ENCODE data around the gene GNAT3.

GNAT3 gene

DNA sequence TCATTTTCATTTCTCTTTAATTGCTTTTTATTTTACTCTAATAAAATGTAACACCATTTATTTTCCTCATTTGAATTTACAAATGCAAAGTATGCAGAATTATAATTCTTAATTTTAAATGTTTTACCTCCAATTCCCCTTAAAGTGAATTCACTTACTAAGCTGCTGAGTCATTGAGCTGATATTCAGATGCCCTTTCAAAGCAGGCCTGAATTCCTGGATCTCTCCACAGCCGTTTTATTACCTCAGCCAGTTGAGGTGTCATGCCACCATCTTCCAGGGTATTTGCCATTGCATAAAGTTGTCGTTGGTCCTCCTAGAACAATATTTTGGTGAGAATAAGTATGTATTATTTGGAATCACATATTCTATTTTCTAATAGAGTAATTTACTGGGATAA lies 33.2 kb downstream of the GNAT3 start:
- Histone ChIP-seq H3K36me3 (ENCODE audit: insufficient read depth, low read length) (no peaks in the 10 kb centered on the region), H3K4me1 (ENCODE audit: control insufficient read depth, insufficient read depth, low read length) (peaks cover 20% of the 10 kb centered on the region), H3K9ac (ENCODE audit: low read depth, low read length) (no peak overlapping the region), H3K27me3 (ENCODE audit: control insufficient read depth, insufficient read depth, low read length) (no peaks in the 10 kb centered on the region), H3K4me3 (ENCODE audit: low read length) (no peak overlapping the region), H3K4me2 (ENCODE audit: low read length) (no peak overlapping the region), H3K9me3 (replicated peaks; ENCODE audit: low read length) (no peaks in the 10 kb centered on the region)

DNA sequence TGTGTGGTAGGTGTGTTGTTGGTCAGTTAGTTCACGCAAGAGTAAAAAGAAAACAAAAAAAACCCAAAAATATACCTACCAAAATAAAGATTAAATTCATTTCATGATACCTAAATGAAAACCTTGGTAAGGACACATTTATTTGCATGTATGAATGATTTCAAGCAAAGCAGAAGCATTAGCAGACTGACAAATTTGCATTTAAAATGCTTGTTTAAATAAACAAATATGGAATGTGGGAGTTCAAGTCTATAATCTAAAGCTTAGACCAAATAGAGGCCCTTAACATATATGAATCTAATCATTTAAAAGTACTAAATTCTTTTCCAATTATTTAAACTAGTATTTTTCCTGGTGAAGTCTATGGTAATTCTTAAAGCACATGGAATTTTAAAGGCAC lies 35.8 kb downstream of the GNAT3 start:
- no peak overlapping the region for H3K9ac ChIP-seq (ENCODE audit: low read depth, low read length)
- H3K9me3 ChIP-seq (replicated peaks; ENCODE audit: low read length): no peaks in the 10 kb centered on the region
- no peaks in the 10 kb centered on the region for H3K27me3 ChIP-seq (ENCODE audit: control insufficient read depth, insufficient read depth, low read length)
- peaks cover 14% of the 10 kb centered on the region for H3K4me1 ChIP-seq (ENCODE audit: control insufficient read depth, insufficient read depth, low read length)
- no peaks in the 10 kb centered on the region for H3K36me3 ChIP-seq (ENCODE audit: insufficient read depth, low read length)
- no peak overlapping the region for H3K4me3 ChIP-seq (ENCODE audit: low read length)
- no peak overlapping the region for H3K4me2 ChIP-seq (ENCODE audit: low read length)

GRCh38 chr7:80475383-80475782 lies 36.5 kb downstream of the GNAT3 start:
- Histone ChIP-seq H3K36me3 (ENCODE audit: insufficient read depth, low read length) (no peaks in the 10 kb centered on the region), H3K4me1 (ENCODE audit: control insufficient read depth, insufficient read depth, low read length) (peaks cover 8% of the 10 kb centered on the region), H3K9ac (ENCODE audit: low read depth, low read length) (no peak overlapping the region), H3K9me3 (replicated peaks; ENCODE audit: low read length) (no peaks in the 10 kb centered on the region), H3K4me3 (ENCODE audit: low read length) (no peak overlapping the region), H3K27me3 (ENCODE audit: control insufficient read depth, insufficient read depth, low read length) (no peaks in the 10 kb centered on the region), H3K4me2 (ENCODE audit: low read length) (no peak overlapping the region)

DNA sequence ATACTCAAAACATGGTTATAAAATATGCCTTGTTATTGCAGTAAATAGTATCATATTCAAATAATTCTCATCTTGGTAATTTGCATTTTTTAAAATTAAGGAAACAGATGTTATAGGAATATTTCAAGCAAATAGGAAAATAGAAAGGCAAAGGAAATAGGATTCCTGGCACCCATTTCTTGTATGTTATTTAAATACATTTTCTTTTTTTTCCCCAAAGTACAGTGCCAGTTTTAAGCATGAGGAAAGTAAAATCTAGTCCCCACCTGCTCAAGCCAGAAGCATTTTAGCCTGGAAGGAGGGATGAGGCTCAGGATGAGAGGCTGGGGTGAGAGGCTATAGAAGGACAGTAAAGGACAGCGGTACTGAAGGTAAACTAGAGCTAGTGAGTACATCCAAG lies 38.1 kb downstream of the GNAT3 start:
- Histone ChIP-seq H3K9ac (ENCODE audit: low read depth, low read length) (no peak overlapping the region), H3K36me3 (ENCODE audit: insufficient read depth, low read length) (no peaks in the 10 kb centered on the region), H3K4me1 (ENCODE audit: control insufficient read depth, insufficient read depth, low read length) (peaks cover 9% of the 10 kb centered on the region), H3K4me3 (ENCODE audit: low read length) (no peak overlapping the region), H3K4me2 (ENCODE audit: low read length) (no peak overlapping the region), H3K9me3 (replicated peaks; ENCODE audit: low read length) (no peaks in the 10 kb centered on the region), H3K27me3 (ENCODE audit: control insufficient read depth, insufficient read depth, low read length) (no peaks in the 10 kb centered on the region)

DNA sequence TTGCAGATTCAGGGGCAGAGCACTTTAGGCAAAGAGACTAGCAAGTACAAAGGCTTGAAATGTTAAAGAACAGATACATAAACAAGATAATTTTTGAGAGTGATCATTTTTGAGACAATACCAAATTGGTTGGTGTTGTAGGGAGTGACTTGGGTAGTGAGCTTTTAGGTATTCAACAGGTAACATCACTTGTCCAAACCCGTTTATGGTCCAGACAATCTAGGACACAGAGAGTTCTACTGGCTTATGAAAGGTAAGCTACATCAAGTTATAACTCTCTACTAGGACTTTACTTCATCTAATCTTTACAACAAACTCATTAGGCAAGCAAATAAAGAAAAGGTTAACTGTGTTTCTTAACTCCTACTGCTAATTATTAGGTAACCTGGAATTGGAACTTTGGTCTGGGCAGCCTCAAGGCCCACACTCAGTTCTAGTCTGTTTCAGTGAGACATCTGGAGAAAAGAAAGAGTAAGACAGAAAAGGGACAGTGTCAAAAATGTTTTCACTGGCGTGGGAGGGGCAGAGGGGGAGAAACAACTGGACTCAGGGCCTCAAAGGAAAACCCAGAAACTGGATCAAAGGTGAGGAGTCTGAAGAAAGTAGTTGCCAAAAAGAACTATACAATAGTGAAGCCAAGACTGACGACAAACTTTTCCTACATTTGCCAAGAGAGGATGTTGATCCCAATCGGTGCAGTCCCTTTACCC lies 39.2 kb downstream of the GNAT3 start:
- Histone ChIP-seq H3K4me3 (ENCODE audit: low read length) (no peak overlapping the region), H3K4me2 (ENCODE audit: low read length) (no peak overlapping the region), H3K36me3 (ENCODE audit: insufficient read depth, low read length) (no peaks in the 10 kb centered on the region)

DNA sequence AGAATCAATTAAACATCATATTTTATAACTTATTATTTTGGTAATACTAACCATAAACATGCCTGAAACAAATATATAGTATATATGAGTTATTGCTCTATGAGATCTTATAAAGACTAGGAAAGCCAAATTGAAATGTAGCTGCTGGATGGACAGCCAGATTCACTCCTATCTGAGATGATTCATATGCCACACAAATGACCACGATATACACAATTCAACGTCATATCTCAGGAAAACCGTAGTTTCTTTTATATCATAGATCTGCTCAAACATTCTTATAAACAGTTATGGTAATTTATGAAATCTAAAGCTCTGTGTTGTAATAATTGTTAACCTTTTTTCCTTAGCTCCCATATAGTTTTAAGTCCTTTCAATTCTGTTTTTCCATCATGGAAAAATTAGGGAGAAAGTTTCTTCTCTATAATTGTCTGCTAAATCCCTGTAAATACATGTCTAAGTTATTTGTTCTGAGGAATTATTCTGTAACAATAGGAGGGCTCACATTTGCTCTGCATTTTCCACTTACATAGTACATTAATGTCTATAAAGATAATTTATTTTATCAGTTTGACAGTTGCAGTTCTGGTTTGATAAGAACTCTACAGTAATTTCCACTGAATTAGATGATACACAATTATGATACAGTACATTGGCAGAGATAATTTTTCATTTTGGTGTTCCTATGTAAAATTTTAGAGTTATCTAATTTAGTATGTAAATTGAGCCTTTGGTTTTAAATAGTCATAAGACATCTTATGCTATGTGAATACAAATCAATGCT lies 42.7 kb downstream of the GNAT3 start:
- Histone ChIP-seq H3K27me3 (ENCODE audit: control insufficient read depth, insufficient read depth, low read length) (no peaks in the 10 kb centered on the region), H3K36me3 (ENCODE audit: insufficient read depth, low read length) (no peaks in the 10 kb centered on the region), H3K9me3 (replicated peaks; ENCODE audit: low read length) (no peaks in the 10 kb centered on the region), H3K4me1 (ENCODE audit: control insufficient read depth, insufficient read depth, low read length) (peaks cover 16% of the 10 kb centered on the region), H3K9ac (ENCODE audit: low read depth, low read length) (no peak overlapping the region), H3K4me3 (ENCODE audit: low read length) (no peak overlapping the region), H3K4me2 (ENCODE audit: low read length) (no peak overlapping the region)

More for the DNA sequence above, 39.2 kb downstream of the GNAT3 start:
- Histone ChIP-seq H3K9me3 (replicated peaks; ENCODE audit: low read length) (no peaks in the 10 kb centered on the region), H3K9ac (ENCODE audit: low read depth, low read length) (no peak overlapping the region), H3K4me1 (ENCODE audit: control insufficient read depth, insufficient read depth, low read length) (peaks cover 4% of the 10 kb centered on the region), H3K27me3 (ENCODE audit: control insufficient read depth, insufficient read depth, low read length) (no peaks in the 10 kb centered on the region)

DNA sequence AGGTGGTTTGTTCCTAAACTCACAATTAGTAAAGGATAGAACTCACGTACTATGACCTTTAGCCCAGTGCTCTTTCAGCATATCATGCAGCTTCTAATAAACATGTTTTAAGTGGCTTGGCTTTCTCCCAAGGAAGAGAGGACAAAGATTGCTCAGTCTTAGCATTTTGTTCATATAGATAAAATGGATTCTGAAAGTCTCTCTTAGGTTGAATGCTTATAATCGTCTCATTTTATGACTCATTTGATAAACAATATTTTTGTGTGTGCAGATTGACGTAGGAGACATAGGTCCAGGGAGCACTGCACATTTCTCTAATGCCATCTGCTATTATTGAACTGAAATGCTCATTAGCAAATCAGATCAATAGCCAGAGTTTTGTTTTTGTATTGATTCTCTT lies 44.8 kb downstream of the GNAT3 start:
- H3K4me3 ChIP-seq (ENCODE audit: low read length): no peak overlapping the region
- no peaks in the 10 kb centered on the region for H3K27me3 ChIP-seq (ENCODE audit: control insufficient read depth, insufficient read depth, low read length)
- H3K9ac ChIP-seq (ENCODE audit: low read depth, low read length): no peak overlapping the region
- no peaks in the 10 kb centered on the region for H3K36me3 ChIP-seq (ENCODE audit: insufficient read depth, low read length)
- peak overlapping the region; percentile 27 for H3K4me2 ChIP-seq (ENCODE audit: low read length)
- H3K9me3 ChIP-seq (replicated peaks; ENCODE audit: low read length): no peaks in the 10 kb centered on the region
- peaks cover 16% of the 10 kb centered on the region for H3K4me1 ChIP-seq (ENCODE audit: control insufficient read depth, insufficient read depth, low read length)

DNA sequence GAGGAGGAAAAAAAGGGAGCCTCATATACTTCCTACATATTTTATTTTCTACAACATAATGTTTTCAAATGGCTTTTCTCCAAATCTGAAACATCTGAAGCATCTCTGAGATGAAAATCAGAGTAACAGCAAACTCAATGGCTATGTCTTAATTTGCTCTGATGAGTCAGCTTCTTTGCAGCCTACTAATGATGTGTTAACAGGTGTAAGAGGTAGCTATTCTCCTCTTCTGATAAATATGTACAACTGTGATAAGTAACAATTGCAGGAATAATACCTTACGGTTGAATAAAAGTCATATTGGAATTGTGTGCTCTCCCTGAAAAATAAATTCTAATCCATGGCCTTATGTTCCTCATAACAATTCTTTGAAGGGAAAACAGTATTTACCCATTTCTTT lies 45.2 kb downstream of the GNAT3 start:
- H3K9me3 ChIP-seq (replicated peaks; ENCODE audit: low read length): no peaks in the 10 kb centered on the region
- H3K4me3 ChIP-seq (ENCODE audit: low read length): no peak overlapping the region
- peaks cover 16% of the 10 kb centered on the region for H3K4me1 ChIP-seq (ENCODE audit: control insufficient read depth, insufficient read depth, low read length)
- H3K4me2 ChIP-seq (ENCODE audit: low read length): peak overlapping the region; percentile 27
- no peak overlapping the region for H3K9ac ChIP-seq (ENCODE audit: low read depth, low read length)
- H3K36me3 ChIP-seq (ENCODE audit: insufficient read depth, low read length): no peaks in the 10 kb centered on the region
- no peaks in the 10 kb centered on the region for H3K27me3 ChIP-seq (ENCODE audit: control insufficient read depth, insufficient read depth, low read length)

GRCh38 chr7:80464211-80464610 lies 47.7 kb downstream of the GNAT3 start:
- Histone ChIP-seq H3K4me2 (ENCODE audit: low read length) (no peak overlapping the region), H3K4me3 (ENCODE audit: low read length) (no peak overlapping the region), H3K9ac (ENCODE audit: low read depth, low read length) (no peak overlapping the region), H3K9me3 (replicated peaks; ENCODE audit: low read length) (no peaks in the 10 kb centered on the region), H3K4me1 (ENCODE audit: control insufficient read depth, insufficient read depth, low read length) (peaks cover 12% of the 10 kb centered on the region), H3K36me3 (ENCODE audit: insufficient read depth, low read length) (no peaks in the 10 kb centered on the region), H3K27me3 (ENCODE audit: control insufficient read depth, insufficient read depth, low read length) (no peaks in the 10 kb centered on the region)

- no peak overlapping the region for H3K4me3 ChIP-seq (ENCODE audit: low read length)
- H3K36me3 ChIP-seq (ENCODE audit: insufficient read depth, low read length): no peaks in the 10 kb centered on the region
- H3K27me3 ChIP-seq (ENCODE audit: control insufficient read depth, insufficient read depth, low read length): no peaks in the 10 kb centered on the region
- no peak overlapping the region for H3K9ac ChIP-seq (ENCODE audit: low read depth, low read length)
- no peak overlapping the region for H3K4me2 ChIP-seq (ENCODE audit: low read length)
- no peaks in the 10 kb centered on the region for H3K9me3 ChIP-seq (replicated peaks; ENCODE audit: low read length)
- H3K4me1 ChIP-seq (ENCODE audit: control insufficient read depth, insufficient read depth, low read length): peaks cover 12% of the 10 kb centered on the region
These were observed 48.5 kb downstream of the GNAT3 start for GRCh38 chr7:80463272-80463920.

DNA sequence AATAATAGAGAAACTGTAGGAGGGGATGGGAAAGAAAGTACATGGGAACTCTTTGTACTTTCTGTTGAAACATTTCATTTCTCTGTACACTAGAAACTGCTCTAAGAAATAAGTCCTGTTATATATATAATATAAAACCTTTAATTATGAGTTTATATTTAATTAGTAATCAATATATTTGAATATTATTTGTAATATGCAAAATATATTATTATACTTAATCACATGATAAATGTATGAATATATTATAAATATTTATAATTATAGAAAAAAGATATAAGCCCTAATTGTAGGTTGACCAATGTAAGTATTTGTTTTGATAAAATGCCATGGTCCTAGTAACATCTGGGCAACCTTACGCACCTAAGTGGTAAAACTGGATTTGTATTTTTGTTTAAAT lies 51.0 kb downstream of the GNAT3 start:
- Histone ChIP-seq H3K9me3 (replicated peaks; ENCODE audit: low read length) (no peaks in the 10 kb centered on the region), H3K9ac (ENCODE audit: low read depth, low read length) (no peak overlapping the region), H3K36me3 (ENCODE audit: insufficient read depth, low read length) (no peaks in the 10 kb centered on the region), H3K27me3 (ENCODE audit: control insufficient read depth, insufficient read depth, low read length) (no peaks in the 10 kb centered on the region), H3K4me3 (ENCODE audit: low read length) (no peak overlapping the region), H3K4me2 (ENCODE audit: low read length) (no peak overlapping the region), H3K4me1 (ENCODE audit: control insufficient read depth, insufficient read depth, low read length) (no peaks in the 10 kb centered on the region)
